Measurements from ENCODE around the gene LPCAT4. TPM values are rescaled to one million over a fixed set of nuclear protein-coding genes. Genes with fewer than 3 reads are reported as not detected.

Gene LPCAT4
- total and polyA plus RNA-seq, 2 donors (not counting 3 experiments of a cell fraction or from before 2014, with no cell fraction given), result 49.3 to 51.3 TPM

DNA sequence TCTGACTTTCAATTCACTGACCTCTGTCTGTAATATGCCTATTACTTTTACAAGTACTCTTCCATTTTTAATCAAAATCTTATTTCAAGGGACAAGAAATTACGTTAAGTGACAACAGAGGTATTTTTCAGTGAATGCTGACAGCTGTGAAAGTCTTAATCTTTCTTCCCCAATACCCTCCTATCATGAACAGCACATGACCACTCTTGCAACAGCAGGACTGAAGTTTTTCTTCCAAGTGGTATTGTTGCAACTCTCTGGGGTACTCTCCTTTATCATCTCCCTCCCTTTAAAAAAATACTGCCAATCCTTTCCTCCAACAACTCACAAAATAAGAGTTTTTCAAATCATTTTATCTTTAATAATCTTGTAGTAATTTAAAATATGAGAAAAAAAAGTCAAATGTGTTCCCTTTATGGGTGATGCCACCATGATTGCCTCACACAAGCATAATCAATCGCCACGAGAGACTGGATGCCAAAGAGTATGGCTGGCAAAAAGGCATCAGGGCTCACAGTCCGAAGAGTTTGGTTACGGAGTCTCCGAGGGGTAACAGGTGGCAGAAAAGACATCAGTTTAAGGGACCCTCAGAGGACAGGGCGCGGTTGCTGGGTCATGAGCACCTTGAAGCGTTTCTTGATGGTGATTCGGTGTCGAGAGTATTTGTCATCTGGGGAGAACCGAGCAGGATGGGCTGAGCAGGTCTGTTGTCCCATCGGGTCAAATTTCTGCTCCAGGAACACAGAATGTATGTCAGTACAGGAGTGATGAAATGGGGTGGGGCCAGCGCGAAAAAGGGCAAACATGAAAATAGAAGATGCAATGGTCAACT is 25.4 kb downstream of the LPCAT4 start:
- Histone ChIP-seq H3K4me2 (ENCODE audit: insufficient read depth, low read length) (peak overlapping the region; percentile 83), H3K27me3 (ENCODE audit: control insufficient read depth in 2 of 2, insufficient read depth in 2 of 2, low read length in 2 of 2) (no peaks in the 10 kb centered on the region), H3K9ac (replicated peaks; ENCODE audit: extremely low read depth, insufficient read depth, low read length) (peak overlapping the region; percentile 82), H3K36me3 (ENCODE audit: control insufficient read depth in 2 of 2, extremely low read depth in 1 of 2, insufficient read depth in 2 of 2, low read length in 2 of 2) (peaks cover 0 to 5% of the 10 kb centered on the region in 2 experiments), H2AFZ (ENCODE audit: low read depth, low read length) (no peak overlapping the region), H3K79me2 (ENCODE audit: control insufficient read depth, insufficient read depth, low read length) (peaks cover 19% of the 10 kb centered on the region), H3K4me3 (replicated peaks in 1 of 3; ENCODE audit: insufficient read depth in 1 of 3, low read depth in 1 of 3, low read length in 3 of 3) (peak overlapping the region; percentile 26 to 89 (median 66)), H3K27ac (ENCODE audit: insufficient read depth, low read depth, low read length) (peak overlapping the region; percentile 76), H3K4me1 (ENCODE audit: control insufficient read depth, extremely low read depth, insufficient read depth, low read length) (peaks cover 17% of the 10 kb centered on the region), H4K20me1 (replicated peaks; ENCODE audit: control insufficient read depth, extremely low read depth, insufficient read depth, low read length) (no peaks in the 10 kb centered on the region), H3K9me1 (replicated peaks; ENCODE audit: control insufficient read depth, extremely low read depth, insufficient read depth, low read length) (no peaks in the 10 kb centered on the region), H3K9me3 (replicated peaks; ENCODE audit: control insufficient read depth, insufficient read depth, low read length) (no peaks in the 10 kb centered on the region)
- dilution Hi-C loops (cut with MboI; ENCODE audit: extremely low pct_ligation_motif_present, low sequenced_read_pairs) (no loop called here), intact Hi-C loops (cut with micrococcal nuclease) (loop anchor here (2.0 to 10.0 kb wide), 3 partner anchors 93 to 279 kb away; partner anchors contain the start of genes EMC7 and GOLGA8A)
- ChIA-PET CTCF (interaction anchor here (1.1 to 2.0 kb wide), 2 partner anchors 19 to 100 kb away, joined by 4 to 9 read pairs; no protein-coding TSS in a partner anchor), POLR2A (no interaction called here)
- BruUV-seq (replicated peaks), result TSS peak; percentile 57
- FAIRE-seq (no peak), DNase-seq (ENCODE audit: low read depth, low spot score) (no peak)
- TF ChIP-seq MYC (IDR thresholded peaks at IDR 0.05; ENCODE audit: low read depth, low read length) (no peak), POLR2A (IDR thresholded peaks at IDR 0.05; ENCODE audit: low read depth, low read length) (no peak), JUN (IDR thresholded peaks at IDR 0.05; ENCODE audit: borderline replicate concordance, insufficient read depth, insufficient read length, low read depth) (no peak)

DNA sequence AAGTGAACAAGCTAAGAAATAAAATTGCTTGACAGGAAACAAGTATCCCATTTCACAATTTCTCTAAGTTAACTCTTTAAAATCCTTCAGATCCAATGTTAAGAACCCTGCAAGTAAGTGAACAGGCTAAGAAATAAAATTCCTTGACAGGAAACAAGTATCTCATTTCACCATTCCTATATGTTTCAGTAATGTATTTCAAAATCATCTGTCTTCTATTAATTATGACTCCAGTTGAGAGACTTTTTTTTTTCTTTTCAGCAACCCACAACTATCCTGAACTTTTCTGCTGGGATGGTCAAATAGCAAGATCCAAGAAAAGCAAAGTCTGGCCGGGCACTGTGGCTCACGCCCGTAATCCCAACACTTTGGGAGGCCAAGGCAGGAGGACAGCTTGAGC is 27.1 kb downstream of the LPCAT4 start:
- DNase-seq (ENCODE audit: low read depth, low spot score) (no peak), FAIRE-seq (no peak)
- intact Hi-C loops (cut with micrococcal nuclease), result loop anchor here (10.0 kb wide), 1 partner anchor 95 kb away; the partner anchor contains the start of gene GOLGA8A
- Histone ChIP-seq H3K4me2 (ENCODE audit: insufficient read depth, low read length) (no peak overlapping the region), H3K36me3 (ENCODE audit: control insufficient read depth in 2 of 2, extremely low read depth in 1 of 2, insufficient read depth in 2 of 2, low read length in 2 of 2) (peaks cover 0 to 5% of the 10 kb centered on the region in 2 experiments), H3K9me3 (replicated peaks; ENCODE audit: control insufficient read depth, insufficient read depth, low read length) (no peaks in the 10 kb centered on the region), H3K79me2 (ENCODE audit: control insufficient read depth, insufficient read depth, low read length) (peaks cover 19% of the 10 kb centered on the region), H3K27ac (ENCODE audit: insufficient read depth, low read depth, low read length) (no peak overlapping the region), H2AFZ (ENCODE audit: low read depth, low read length) (no peak overlapping the region), H4K20me1 (replicated peaks; ENCODE audit: control insufficient read depth, extremely low read depth, insufficient read depth, low read length) (no peaks in the 10 kb centered on the region), H3K4me1 (ENCODE audit: control insufficient read depth, extremely low read depth, insufficient read depth, low read length) (peaks cover 32% of the 10 kb centered on the region), H3K9ac (replicated peaks; ENCODE audit: extremely low read depth, insufficient read depth, low read length) (no peak overlapping the region), H3K9me1 (replicated peaks; ENCODE audit: control insufficient read depth, extremely low read depth, insufficient read depth, low read length) (no peaks in the 10 kb centered on the region), H3K27me3 (ENCODE audit: control insufficient read depth in 2 of 2, insufficient read depth in 2 of 2, low read length in 2 of 2) (no peaks in the 10 kb centered on the region), H3K4me3 (replicated peaks in 1 of 3; ENCODE audit: insufficient read depth in 1 of 3, low read depth in 1 of 3, low read length in 3 of 3) (no peak overlapping the region)
- TF ChIP-seq FOS (IDR thresholded peaks at IDR 0.05; ENCODE audit: borderline replicate concordance, insufficient read depth, low read length) (no peak), EZH2 (IDR thresholded peaks at IDR 0.05; ENCODE audit: borderline replicate concordance, low read depth, low read length, severe bottlenecking) (no peak), POLR2AphosphoS5 (IDR thresholded peaks at IDR 0.05; ENCODE audit: insufficient read depth, low read depth, low read length) (no peak), MAX (IDR thresholded peaks at IDR 0.05; ENCODE audit: insufficient read depth, insufficient read length) (no peak), JUN (IDR thresholded peaks at IDR 0.05; ENCODE audit: borderline replicate concordance, insufficient read depth, insufficient read length, low read depth) (no peak), MYC (IDR thresholded peaks at IDR 0.05; ENCODE audit: low read depth, low read length) (no peak), GATA2 (IDR thresholded peaks at IDR 0.05; ENCODE audit: insufficient read depth, insufficient read length, low read depth, low read length) (no peak), CTCF (IDR thresholded peaks at IDR 0.05; ENCODE audit: extremely low read depth in 1 of 2, insufficient read depth in 1 of 2, low read depth in 1 of 2, low read length in 2 of 2) (no peak), POLR2A (IDR thresholded peaks at IDR 0.05; ENCODE audit: low read depth, low read length) (no peak)
- dilution Hi-C loops (cut with MboI; ENCODE audit: extremely low pct_ligation_motif_present, low sequenced_read_pairs), result no loop called here
- POLR2A ChIA-PET, result no interaction called here
- no TSS peak for BruUV-seq (replicated peaks)
- CTCF ChIA-PET, result interaction anchor here (1.3 kb wide), 1 partner anchor 27 kb away, joined by 3 read pairs; the partner anchor contains the start of gene LPCAT4

Measured in endothelial cell of umbilical vein (primary cell).